Measurements from ENCODE around the gene NLRP9. TPM values are rescaled to one million over a fixed set of nuclear protein-coding genes. Genes with fewer than 3 reads are reported as not detected.
A peak's percentile ranks its signal among the peaks of the same experiment; 100 is the strongest.

The NLRP9 gene
- total and polyA plus RNA-seq, 2 of the 8 experiments (the other 6 are each of a cell fraction or from before 2014, with no cell fraction given) = not detected

- H3K36me3 ChIP-seq (ENCODE audit: control insufficient read depth in 2 of 4, insufficient read depth in 4 of 4, low read length in 3 of 4) = no peaks in the 10 kb centered on the region
- H2BK120ac ChIP-seq (replicated peaks; ENCODE audit: low read depth, low read length) = no peak overlapping the region
- no peak overlapping the region for H3K23ac ChIP-seq (ENCODE audit: insufficient read length)
- no peak overlapping the region for H2BK15ac ChIP-seq (ENCODE audit: low read length)
- POLR2A ChIA-PET (ENCODE audit: partially characterized antibody) = no interaction called here
- no peak overlapping the region for H4K8ac ChIP-seq (ENCODE audit: extremely low read depth, insufficient read depth, low read length)
- DNase-seq (ENCODE audit: low read depth in 1 of 2, low spot score in 2 of 2) = peak in 1 of 2 experiments; percentile 40
- no peak overlapping the region for H3K56ac ChIP-seq (replicated peaks; ENCODE audit: insufficient read length, low read depth, low read length)
- no peak overlapping the region for H3K14ac ChIP-seq (ENCODE audit: insufficient read length)
- no peak overlapping the region for H2BK5ac ChIP-seq (ENCODE audit: low read depth, low read length)
- no peaks in the 10 kb centered on the region for H3K79me1 ChIP-seq (ENCODE audit: low read depth, low read length)
- H3K9ac ChIP-seq (replicated peaks in 1 of 4; ENCODE audit: extremely low read depth in 1 of 4, low read depth in 3 of 4, low read length in 3 of 4) = no peak overlapping the region
- no peaks in the 10 kb centered on the region for H3K79me2 ChIP-seq (ENCODE audit: control insufficient read depth in 1 of 2, insufficient read depth in 2 of 2, low read length in 2 of 2)
- no peak overlapping the region for H2AK5ac ChIP-seq (ENCODE audit: low read depth, low read length)
- H3K4me2 ChIP-seq (ENCODE audit: insufficient read depth in 1 of 2, low read depth in 2 of 2, low read length in 2 of 2) = no peak overlapping the region
- H4K20me1 ChIP-seq (replicated peaks in 1 of 2; ENCODE audit: control insufficient read depth in 1 of 2, insufficient read depth in 2 of 2, low read length in 2 of 2) = no peaks in the 10 kb centered on the region
- peaks cover 43 to 60% of the 10 kb centered on the region in 2 experiments for H3K9me3 ChIP-seq (ENCODE audit: insufficient read depth in 2 of 2, low read depth in 1 of 2, low read length in 1 of 2)
- H2BK12ac ChIP-seq (ENCODE audit: low read depth, low read length) = no peak overlapping the region
- no peak overlapping the region for H4K91ac ChIP-seq (replicated peaks; ENCODE audit: insufficient read length, low read length)
- FAIRE-seq = no peak
- H3K4me1 ChIP-seq (replicated peaks in 1 of 4; ENCODE audit: control insufficient read depth in 3 of 4, insufficient read depth in 4 of 4, low read length in 3 of 4) = no peaks in the 10 kb centered on the region
- H3K27me3 ChIP-seq (replicated peaks in 1 of 4; ENCODE audit: control insufficient read depth in 3 of 4, extremely low read depth in 1 of 4, insufficient read depth in 3 of 4, low read length in 3 of 4) = no peaks in the 10 kb centered on the region
- no peak overlapping the region for H4K5ac ChIP-seq (ENCODE audit: insufficient read length, low read depth, low read length)
- no peak overlapping the region for H2AFZ ChIP-seq (ENCODE audit: low read length)
- H3K23me2 ChIP-seq (ENCODE audit: low read depth, low read length) = no peaks in the 10 kb centered on the region
- CTCF ChIA-PET (ENCODE audit: partially characterized antibody) = no interaction called here
- no peak overlapping the region for H3K18ac ChIP-seq (ENCODE audit: extremely low read depth, low read length)
- no peak overlapping the region for H2BK20ac ChIP-seq (ENCODE audit: low read length)
- no peak overlapping the region for H3K4me3 ChIP-seq (ENCODE audit: extremely low read depth in 1 of 4, insufficient read depth in 2 of 4, low read depth in 3 of 4, low read length in 4 of 4)
- TF ChIP-seq RAD21 (IDR thresholded peaks at IDR 0.05 in 1 of 2, conservative IDR thresholded peaks at IDR 0.05 in 1 of 2; ENCODE audit: low read depth in 2 of 2, low read length in 2 of 2) = peak; percentile 33 to 44; a peak in 3 of 4 replicates
- TF ChIP-seq CTCF (IDR thresholded peaks at IDR 0.05; ENCODE audit: control extremely low read depth in 1 of 3, insufficient read depth in 1 of 3, low read depth in 1 of 3, low read length in 3 of 3) = peak; percentile 14 to 34 (median 30)
- no peak for TF ChIP-seq TAF1 (IDR thresholded peaks at IDR 0.05; ENCODE audit: low read depth, low read length)
- no peak overlapping the region for H3K27ac ChIP-seq (ENCODE audit: low read depth, low read length)
- no peak overlapping the region for H3K4ac ChIP-seq (replicated peaks; ENCODE audit: insufficient read length, low read depth, low read length)
- 65% methylated on average over 7 of the region's 7 CpGs; no CpG with 5 or more reads in 1 of the 2 experiments for WGBS, 2 experiments (ENCODE audit: extremely low coverage in 1 of 2, insufficient coverage in 1 of 2, insufficient read length in 1 of 2, insufficient replicate concordance in 2 of 2, low coverage in 1 of 2, low lambda C conversion rate in 2 of 2, missing lambda C conversion rate in 1 of 2)
Measured at GRCh38 chr19:55777528-55777927, 39.3 kb upstream of the NLRP9 start.

Measured in H1 (cell line).